Fibroblast of peridontal ligament (primary cell): ENCODE results near the gene DYNLT1.
"Not testable (repeated sequence)": the region's sequence is repeated elsewhere in the genome, so short reads cannot be mapped to it uniquely, and the experiment has no call there.

Experiments
- DNase-seq: peaks from one replicate; pipeline ENCODE4 v3.0.0-alpha.2; 2010; ENCODE audit errors: extremely low read depth

The DYNLT1 gene

DNA sequence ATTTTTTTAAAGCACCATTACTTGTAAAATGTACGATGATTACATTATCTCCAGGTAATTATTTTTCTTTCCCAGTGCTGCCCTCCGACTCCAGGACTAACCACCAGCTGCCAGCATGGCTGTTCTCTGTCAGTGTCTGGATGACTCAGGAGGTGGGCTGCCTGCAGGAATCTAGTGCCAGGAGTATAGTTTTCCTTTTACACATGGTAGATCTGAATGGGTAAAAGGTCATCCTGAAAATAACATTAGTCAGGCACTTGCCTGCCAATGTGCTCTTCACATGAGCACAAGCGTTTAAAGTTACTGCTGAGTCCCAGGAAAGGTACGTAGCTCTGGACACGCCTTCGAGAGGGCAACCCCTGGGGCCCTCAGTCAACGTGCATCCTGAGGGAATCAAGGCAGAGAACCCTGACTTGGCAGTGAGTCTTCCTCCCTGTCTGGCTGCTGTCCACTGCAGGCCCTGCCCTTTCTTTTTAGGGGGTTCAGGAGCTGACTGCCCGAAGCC is 2.4 kb downstream of the DYNLT1 start:
- DNase-seq, result peak; percentile 43

DNA sequence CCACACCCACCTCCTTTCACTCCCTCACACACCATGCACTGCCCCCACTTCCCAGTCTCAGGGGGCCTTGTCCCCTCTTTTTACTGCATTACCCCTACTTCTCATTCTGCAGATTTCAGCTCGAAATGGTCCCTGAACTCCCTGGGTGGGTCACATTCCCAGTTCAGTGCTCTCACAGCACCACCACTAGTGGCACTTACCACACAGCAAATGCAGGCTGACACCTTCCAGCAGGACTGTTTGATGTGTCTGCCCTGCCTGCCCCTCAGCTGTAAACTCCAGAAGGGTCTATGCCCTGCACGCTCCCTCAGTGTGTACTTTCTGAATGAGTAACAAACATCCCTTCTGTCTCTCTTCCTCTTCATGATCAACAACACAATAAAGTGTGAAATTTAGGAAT is 4.0 kb downstream of the DYNLT1 start:
- no peak for DNase-seq

DNA sequence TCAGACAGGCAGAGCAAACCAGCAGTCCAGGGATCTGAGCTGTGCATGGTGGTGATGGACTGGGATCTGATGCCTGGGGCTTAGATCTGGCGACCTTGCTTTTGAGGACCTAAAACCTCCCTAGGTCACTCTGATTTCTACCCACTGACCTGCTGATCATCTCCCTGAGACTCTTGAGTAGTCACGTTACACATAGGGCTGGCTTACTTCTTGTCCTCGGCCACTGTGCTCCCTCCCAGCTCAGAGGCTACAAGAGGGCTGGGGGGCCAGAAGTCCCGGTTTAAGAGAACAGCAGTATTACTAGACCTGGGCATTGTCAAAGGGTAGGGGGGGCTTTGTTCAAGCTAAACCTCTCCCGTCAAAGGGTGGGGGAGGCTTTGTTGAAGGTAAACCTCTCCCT is 5.5 kb downstream of the DYNLT1 start:
- DNase-seq, result no peak

DNA sequence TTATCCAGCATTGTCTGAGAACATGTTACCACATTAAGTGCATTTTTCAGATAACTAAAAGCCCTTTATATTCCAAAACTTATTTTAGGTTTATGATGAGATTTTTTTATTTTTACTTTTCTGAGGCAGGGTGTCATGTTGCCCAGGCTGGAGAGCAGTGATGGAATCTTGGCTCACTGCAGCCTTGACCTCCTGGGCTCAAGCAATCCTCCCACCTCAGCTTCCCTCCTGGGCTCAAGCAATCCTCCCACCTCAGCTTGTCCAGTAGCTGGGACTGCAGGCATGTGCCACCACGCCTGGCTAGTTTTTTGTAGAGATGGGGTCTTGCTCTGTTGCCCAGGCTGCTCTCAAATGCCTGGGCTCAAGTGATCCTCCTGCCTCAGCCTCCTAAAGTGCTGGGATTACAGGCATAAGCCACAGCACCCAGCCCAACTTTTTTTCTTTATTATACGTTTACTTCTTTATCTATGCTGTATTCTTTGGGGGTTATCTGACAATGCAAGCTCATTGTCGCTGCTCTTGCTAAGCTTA is 6.2 kb downstream of the DYNLT1 start:
- no peak for DNase-seq

DNA sequence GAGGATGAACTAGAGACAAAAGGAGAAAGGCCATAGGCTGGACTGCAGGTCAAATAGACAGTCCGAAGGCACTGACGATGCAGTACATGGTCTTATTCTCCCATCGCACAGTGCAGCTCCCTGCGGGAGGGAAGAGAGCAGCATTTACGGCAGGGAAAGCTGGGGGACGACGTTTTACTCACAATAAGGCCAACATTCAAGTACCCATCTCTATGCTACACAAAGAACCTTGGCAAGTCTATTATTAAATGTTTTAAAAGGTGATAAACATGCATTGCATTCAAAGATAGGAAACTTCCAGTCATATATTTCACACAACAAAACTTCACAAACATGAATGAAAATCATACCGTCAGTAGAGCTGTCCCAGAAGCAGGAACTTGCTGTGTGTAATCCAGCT is 7.8 kb downstream of the DYNLT1 start:
- DNase-seq, result no peak

DNA sequence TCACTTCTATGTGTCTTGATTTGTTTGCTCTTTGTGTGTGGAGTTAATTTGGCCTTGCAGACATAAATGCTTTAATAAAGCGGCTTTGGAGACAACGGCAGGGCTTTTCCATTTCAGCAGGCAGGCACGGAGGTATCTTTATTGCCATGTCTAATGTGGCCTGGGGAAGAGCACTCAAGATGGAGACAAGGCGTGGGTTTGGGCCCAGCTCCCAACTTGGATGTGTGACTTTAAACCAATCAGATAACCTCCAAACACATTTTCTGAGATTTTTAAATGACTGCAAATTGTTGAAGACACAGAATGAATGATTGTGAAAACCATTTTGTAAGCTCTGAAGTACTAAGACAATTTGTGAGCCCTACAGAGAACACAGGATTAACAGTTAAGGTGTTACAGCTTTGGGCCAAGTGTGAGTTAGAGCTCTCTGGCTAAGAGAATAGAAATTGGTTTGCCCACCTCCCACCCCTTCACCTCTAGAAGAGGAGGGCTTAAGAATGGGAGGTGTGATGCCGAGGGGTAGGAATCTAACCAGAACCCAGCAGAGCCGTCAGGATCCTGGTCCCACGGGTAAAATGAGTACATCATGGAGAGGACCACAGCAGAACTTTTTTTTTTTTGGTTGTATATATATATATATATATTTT is 9.0 kb downstream of the DYNLT1 start:
- DNase-seq, result no peak

DNA sequence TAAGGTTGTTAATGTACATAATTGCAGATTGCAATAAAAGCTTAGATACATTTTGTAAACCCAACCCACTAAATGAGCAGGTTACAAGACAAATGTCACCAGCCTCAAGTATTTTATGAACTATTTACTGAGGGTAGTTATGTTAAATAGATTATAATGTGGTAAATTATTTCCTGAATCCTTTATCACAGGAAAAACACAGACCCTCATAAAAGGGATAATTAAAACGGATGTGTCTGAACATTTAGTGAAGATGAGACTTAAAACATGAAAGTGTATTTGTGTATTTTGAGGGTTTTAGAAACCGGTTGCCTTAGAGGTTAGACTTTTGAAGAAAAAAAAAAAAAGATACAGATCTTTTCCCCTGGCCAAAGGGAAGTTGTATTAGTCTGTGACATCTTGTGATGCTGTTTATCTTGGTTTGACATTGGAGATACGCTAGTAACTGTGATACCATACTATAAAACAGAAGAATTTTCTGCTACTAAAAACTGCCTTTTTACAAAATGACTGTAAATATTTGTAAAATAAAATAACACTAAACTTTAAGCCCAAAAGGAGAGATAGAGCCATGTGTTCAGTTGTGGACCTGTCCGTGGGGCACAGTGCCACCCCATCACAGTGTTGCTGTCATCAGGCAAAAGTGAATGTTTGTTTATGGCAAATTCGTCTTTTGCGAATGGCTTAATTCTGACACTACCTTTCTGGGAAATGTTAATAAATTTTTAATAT is 9.7 kb downstream of the DYNLT1 start:
- no peak for DNase-seq

DNA sequence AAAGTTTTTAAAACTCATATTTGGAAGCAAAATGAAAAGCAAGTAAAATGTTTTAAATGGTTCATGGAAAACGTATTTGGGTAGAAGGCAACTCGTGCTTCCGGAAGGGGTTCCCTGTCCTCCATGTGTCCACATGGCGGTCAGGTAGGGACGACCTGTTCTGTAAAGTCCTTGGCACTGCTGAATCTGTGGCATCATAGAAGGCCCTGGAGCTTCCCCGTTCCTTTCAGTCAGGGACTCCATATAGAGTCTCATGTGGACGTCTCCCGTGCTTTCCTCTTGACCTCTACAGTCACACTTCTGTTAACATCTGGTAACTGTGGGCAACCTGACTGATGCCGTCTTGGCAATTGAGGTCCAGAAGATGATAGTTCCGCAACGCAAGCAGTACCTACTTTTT is 11.4 kb downstream of the DYNLT1 start:
- no peak for DNase-seq

DNA sequence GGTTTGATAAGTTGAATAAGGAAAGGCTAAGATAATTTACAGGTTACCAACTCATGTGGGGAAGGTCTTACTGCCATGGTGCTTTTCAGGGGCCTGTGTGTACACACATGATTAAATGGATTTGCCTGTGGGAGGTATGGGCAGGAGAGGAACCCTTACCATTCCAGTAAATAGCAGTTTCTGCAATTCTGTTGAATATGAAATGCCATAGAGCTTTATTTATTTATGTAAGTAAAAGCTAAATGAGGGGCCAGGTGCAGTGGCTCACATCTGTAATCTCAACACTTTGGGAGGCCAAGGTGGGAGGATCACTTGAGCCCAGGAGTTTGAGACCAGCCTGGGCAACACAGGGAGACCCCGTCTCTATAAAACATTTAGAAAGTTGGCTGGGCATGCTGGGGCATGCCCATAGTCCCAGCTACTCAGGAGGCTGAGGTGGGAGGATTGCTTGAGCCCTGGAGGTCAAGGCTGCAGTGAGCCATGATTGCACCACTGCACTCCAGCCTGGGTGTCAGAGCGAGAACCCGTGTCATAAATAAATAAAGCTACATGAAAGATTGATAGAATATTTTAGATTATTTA is 11.9 kb downstream of the DYNLT1 start:
- not testable (repeated sequence) for DNase-seq

DNA sequence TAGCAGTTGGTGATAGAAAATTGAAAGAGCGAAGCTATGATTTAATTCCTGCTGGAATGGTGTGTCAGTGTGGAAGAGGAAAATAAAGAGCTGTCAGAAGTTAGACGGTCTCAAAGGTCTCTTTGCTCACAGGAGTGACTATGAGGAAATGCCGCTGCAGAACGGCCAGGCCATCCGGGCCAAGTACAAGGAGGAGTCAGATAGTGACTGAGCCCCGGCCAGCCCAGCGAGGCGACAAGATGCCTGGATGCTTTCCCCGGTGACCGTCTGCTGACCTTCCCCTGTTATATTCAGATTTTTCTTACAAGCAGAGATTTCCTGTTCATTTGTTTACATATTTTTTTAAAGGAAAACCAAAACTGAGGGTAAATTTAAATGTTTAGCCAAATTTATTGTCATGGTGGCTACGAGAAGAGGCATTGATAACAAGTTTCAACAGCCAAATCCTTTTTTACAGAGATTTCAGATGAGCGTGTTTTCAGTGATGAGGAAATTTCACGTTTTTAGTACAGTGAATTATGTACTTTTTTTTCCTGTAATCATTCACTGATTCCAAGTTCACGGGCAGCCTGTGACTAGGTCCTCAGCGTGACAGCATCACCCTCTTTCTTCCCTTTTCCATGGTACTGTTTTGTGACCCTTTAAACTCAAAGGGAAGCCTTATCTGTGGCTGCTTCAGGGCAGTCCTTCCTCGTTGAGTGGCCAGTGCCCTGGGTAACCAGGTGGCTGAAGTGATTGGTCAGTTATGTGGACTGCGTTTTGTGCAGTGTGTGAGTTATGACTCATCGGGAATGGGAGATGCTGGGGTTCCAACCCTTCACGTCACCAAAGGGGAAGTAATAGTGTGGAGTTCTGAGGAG is 12.6 kb downstream of the DYNLT1 start:
- peak; percentile 86 for DNase-seq

DNA sequence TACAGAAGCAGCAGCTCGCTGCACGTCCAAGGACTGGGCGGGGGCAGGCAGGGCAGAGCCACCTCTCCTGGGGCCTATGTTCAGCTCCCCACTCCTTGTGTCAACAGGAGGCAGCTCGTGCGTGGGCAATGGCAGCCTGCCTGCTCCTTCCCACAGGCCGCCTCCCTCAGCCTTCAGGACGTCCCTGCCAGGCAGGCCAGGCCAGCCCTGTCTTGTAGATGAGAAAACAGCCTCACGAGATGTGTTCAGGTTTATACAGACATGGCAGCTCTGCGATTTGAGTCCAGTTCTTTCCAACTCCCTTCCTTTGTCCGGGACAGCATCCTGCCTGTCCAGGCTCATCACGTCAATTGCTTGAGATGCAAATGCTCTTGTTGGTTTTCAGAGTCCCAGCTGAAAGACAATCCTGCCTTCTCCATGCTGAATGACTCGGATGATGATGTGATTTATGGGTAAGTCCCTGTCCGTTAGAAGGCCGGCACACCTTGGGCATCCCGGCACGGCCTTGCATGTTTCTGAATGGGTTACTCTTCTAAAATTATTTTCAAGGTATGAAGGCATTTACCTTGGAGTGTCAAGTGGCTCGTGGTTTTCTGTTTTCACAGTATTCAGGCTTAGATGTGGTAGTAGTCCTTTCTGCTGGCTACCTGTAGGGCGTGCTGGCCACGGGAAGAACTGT is 13.5 kb downstream of the DYNLT1 start:
- peak; percentile 69 for DNase-seq

DNA sequence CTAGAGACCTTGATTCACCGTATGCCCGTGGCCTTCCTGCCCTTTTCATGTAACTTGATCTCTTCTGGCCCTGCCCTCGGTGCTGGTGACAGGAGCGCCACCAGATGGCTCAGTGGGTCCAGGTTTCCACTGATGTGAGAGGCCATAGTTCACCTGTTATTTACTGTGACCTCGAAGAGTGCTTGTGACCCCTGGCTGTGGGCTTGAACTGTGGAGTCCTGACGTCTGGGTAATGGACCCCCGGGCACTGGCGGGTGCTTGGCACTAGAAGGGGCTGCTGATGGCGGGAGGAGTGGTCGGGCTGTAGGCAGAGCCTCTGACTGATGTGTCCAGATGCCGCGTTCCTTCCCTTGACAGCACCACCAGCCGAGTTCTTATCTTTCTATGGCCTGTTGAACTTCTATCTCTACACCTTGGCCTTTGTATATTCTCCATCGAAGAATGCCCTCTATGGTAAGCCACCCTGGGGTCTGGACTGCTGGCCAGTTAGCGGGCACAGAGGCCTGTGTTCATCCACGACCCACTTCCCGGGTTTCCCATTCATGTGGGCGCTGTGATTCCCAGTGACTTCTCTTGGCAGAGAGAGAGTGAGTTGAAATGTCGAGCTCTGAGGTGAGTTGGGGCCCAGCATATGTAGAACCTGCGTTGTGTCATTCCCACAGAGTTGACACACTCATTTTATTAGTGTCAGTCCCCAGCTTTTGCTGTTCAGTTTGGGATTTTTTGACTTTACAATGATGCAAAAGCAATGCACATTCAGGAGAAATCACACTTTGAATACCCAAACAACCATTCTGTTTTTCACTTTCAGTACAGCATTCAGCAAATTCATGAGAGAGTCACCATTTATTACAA is 14.9 kb downstream of the DYNLT1 start:
- no peak for DNase-seq

DNA sequence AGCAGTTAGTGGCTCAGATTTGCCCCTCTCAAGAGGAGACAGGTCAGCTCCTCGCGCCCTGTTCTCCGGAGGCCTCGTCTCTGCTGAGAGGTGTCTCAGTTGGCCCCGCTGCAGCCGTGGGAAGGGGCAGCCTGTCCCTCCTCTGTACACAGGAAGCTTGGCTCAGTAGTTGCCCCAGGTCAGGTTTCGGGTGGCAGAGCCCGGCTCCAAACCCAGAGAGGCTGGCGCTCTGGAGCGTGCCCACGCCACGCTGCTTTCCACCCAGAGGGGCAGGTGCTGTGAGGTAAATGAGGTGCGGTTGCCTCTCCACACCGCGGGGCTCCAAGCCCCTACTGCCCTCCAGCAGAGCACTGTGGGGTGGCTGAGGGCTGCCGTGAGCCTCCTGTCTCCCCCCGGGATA is 16.0 kb downstream of the DYNLT1 start:
- DNase-seq, result no peak

DNA sequence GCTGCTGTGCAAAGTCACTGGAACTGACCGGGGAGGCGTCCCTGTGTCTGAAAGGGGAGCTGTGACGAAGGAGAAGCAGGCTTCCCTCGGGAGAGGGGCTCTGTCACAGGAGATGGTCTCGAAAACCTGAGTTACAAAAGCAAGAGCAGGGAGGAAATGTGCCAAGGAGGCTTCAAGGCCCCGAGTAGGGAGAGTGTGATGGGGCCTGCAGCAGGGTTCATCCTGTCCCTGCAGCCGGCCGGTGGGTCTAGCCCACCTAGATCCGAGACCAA is 16.7 kb downstream of the DYNLT1 start:
- DNase-seq, result no peak

DNA sequence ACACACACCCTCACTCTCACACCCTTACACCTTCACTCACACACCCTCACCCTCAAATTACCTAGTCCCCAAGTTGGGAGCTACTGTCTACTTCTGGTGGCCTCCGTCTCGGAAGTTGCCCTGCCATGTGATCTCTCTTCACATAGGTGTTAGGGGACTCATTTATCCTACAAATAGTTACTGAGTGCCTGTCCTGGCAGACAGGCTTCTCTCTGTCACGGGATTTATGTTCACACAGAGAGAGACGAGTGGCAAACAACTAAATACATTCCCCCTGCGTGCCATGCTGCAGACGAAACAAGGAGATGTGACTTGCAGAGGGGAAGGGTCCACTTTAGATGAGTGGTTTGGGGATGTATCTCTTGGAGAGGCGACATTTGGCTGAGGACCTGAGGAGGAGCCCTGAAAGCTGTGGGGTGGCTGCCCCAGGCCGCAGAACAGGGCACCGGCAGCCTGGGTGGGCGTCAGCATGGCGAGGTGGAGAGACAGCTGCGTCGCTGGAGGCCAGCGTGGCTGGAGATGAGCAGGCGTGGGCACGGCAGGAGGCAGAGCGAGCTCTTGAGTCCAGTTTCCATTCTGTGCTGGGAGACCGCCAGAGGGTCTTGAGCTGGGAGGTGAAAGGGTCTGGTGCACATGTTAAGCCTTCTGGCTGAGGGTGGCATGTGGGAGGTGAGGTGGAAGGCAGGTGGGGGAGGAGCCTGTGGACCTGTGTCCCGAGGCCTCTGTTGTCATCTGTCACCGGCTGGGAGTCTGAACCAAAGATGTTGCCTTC is 17.2 kb downstream of the DYNLT1 start:
- DNase-seq, result no peak

DNA sequence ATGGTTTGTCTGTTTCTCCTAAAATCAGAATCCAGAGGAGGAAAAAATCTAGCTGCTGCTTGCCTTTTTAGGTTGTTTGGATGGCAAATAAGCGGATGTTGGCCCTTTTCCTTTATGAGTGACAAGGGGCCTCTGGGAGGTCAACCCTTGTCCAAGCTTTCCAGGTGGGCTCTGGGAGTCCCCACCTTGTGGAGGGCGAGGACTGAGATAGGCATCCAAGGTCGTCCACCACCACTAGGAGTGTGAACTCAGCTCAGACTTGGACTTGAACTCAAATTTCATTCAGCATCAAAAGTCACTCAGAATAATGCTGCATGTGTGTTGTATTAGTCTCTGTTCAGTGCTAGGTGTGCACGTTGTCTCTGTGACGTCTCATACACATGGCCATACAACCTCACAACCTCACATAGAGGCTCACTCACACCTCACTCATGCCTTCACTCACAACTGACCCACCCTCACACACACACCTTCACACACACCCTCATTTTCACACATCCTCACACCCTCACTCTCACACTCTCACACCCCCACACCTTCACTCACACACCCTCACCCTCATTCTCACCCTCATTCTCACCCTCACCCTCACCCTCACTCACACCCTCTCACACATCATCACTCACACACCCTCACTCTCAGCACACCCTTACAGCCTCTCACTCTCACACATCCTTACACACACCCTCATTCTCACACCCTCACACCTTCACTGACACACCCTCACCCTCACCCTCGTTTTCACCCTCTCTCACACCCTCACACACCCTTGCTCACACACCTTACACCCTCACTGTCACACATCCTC is 18.0 kb downstream of the DYNLT1 start:
- DNase-seq, result no peak

DNA sequence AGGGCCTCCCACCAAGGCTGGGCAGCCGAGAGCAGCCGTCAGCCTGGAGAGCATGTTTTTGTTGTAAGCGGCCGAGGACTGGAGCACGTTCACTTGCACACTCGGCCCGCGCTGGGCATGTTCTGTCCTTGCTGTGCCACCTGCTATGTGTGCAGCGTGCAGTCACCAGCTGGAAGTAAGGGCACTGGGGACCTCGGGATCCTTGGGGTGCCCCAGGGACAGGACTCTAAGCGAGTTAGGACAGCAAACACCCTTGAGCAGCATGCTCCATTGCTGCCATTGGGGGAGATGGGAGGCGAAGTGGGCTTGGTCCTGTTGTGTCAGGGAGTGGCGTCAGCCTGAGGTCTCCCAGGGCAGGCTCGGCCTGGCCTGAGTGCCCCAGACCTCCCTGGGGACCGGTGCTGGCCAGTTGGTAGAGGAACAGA is 18.6 kb downstream of the DYNLT1 start:
- DNase-seq, result no peak

DNA sequence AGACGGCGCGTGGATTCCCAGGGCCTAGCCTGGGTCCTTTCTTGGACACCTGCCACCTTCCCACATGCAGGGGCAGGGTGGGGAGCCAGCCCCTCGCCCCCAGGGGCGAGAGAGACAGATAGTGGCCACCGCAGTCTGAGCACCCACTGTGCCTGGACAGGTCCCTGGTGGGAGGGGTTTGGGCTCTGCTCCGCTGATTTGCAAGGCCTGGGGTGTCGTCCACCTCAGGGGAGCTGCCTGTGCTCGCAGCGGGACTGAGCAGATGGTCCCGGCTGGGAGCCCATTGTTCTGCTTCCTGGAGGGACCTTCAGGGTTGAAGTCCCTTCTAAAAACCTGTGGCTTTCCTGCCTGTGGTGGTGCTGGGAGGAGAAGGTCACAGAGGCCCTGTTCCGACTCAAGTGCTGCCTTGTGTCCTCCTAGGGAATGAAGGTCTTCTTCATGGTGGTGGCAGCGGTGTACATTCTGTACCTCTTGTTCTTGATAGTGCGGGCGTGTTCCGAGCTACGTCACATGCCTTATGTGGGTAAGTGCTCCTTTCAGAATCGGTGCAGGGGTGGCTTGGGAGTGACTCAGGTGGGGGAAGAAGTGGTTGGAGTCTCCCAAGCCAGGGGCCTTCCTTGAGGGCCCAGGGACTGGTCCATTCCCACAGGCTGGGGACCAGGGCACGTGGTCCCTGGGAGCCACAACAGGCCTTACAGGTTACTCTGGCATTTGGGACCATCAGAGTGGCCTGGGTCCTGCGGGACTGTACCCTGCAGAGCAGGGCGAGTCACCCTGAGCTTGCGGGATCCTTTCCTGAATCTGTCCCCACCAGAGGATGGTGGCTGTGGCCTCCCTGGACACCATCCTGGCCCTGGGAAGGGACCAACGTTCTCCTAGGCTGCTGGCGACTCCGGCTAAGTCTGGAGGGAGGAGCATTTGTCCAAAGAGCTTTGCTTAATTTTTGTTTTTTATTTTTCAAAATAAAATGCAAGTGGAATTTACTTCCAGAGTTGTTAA is 19.6 kb downstream of the DYNLT1 start:
- no peak for DNase-seq
